ENCODE data around the gene RTP1. TPM values are rescaled to one million over a fixed set of nuclear protein-coding genes. Genes with fewer than 3 reads are reported as not detected.

Gene RTP1
- total and polyA plus RNA-seq, 9 of the 15 experiments (the other 6 are each of a cell fraction or from before 2014, with no cell fraction given): not detected

- no peaks in the 10 kb centered on the region; the same call in 1 of the 2 replicates for H3K9me3 ChIP-seq (replicated peaks; ENCODE audit: control insufficient read depth, insufficient read depth, low read depth, low read length)
- BruUV-seq (replicated peaks): no TSS peak
- in situ Hi-C loops (cut with MboI) (no loop called here), intact Hi-C loops (cut with micrococcal nuclease) (no loop called here)
- DNase-seq (ENCODE audit: extremely low read depth in 1 of 4, low spot score in 3 of 4) (no peak), FAIRE-seq (no peak), ATAC-seq (no peak)
- H3K36me3 ChIP-seq (ENCODE audit: control insufficient read depth, insufficient read depth, low read length): no peaks in the 10 kb centered on the region
- H3K27ac ChIP-seq (ENCODE audit: extremely low read depth, low read depth, low read length): no peak overlapping the region
- H3K27me3 ChIP-seq (ENCODE audit: control insufficient read depth in 2 of 2, insufficient read depth in 2 of 2, low read length in 2 of 2): peaks cover 7 to 13% of the 10 kb centered on the region in 2 experiments; a peak in 3 of 5 replicates
- H3K4me2 ChIP-seq (ENCODE audit: insufficient read depth, low read length): no peak overlapping the region
- peaks cover 0 to 7% of the 10 kb centered on the region in 2 experiments; a peak in 2 of 5 replicates for H3K4me1 ChIP-seq (replicated peaks in 1 of 2; ENCODE audit: control insufficient read depth in 2 of 2, insufficient read depth in 2 of 2, low read length in 2 of 2)
- no peaks in the 10 kb centered on the region for H3K9me1 ChIP-seq (ENCODE audit: control insufficient read depth, insufficient read depth, low read length)
- no peak overlapping the region for H3K4me3 ChIP-seq
- ChIA-PET POLR2A (no interaction called here), CTCF (ENCODE audit: low intra/inter-chr PET ratio) (no interaction called here)
- H2AFZ ChIP-seq (ENCODE audit: low read depth, low read length): no peak overlapping the region
- no peaks in the 10 kb centered on the region for H3K79me2 ChIP-seq (ENCODE audit: control insufficient read depth, insufficient read depth, low read length)
- H3K9ac ChIP-seq (ENCODE audit: insufficient read depth in 1 of 2, low read depth in 2 of 2, low read length in 2 of 2): no peak overlapping the region
- 6% methylated on average over 3 of the region's 3 CpGs for WGBS (ENCODE audit: insufficient coverage, low coverage, missing lambda C conversion rate)
- no peaks in the 10 kb centered on the region for H4K20me1 ChIP-seq (replicated peaks; ENCODE audit: control insufficient read depth, insufficient read depth, low read length)
- TF ChIP-seq BRD9 (IDR thresholded peaks at IDR 0.05; ENCODE audit: low read depth, partially characterized antibody): no peak
- no peak for TF ChIP-seq MAZ (CRISPR knock-in tag; conservative IDR thresholded peaks at IDR 0.05 in 1 of 2, IDR thresholded peaks at IDR 0.05 in 1 of 2)
- TF ChIP-seq, protein P1, sequence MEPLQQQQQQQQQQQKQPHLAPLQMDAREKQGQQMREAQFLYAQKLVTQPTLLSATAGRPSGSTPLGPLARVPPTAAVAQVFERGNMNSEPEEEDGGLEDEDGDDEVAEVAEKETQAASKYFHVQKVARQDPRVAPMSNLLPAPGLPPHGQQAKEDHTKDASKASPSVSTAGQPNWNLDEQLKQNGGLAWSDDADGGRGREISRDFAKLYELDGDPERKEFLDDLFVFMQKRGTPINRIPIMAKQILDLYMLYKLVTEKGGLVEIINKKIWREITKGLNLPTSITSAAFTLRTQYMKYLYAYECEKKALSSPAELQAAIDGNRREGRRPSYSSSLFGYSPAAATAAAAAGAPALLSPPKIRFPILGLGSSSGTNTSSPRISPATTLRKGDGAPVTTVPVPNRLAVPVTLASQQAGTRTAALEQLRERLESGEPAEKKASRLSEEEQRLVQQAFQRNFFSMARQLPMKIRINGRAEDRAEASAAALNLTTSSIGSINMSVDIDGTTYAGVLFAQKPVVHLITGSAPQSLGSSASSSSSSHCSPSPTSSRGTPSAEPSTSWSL (CRISPR knock-in tag; IDR thresholded peaks at IDR 0.05; ENCODE audit: borderline replicate concordance): no peak
- no peak for TF ChIP-seq DACH1 (IDR thresholded peaks at IDR 0.05; ENCODE audit: partially characterized antibody)
- no peak for TF ChIP-seq CREBBP (IDR thresholded peaks at IDR 0.05; ENCODE audit: low read depth, low read length)
- no peak for TF ChIP-seq ILK (tag; IDR thresholded peaks at IDR 0.05; ENCODE audit: borderline replicate concordance, low read depth)
- no peak for TF ChIP-seq SIN3A (IDR thresholded peaks at IDR 0.05; ENCODE audit: borderline replicate concordance in 2 of 2, control insufficient read depth in 1 of 2, low read depth in 2 of 2, low read length in 2 of 2)
- TF ChIP-seq, protein P2, sequence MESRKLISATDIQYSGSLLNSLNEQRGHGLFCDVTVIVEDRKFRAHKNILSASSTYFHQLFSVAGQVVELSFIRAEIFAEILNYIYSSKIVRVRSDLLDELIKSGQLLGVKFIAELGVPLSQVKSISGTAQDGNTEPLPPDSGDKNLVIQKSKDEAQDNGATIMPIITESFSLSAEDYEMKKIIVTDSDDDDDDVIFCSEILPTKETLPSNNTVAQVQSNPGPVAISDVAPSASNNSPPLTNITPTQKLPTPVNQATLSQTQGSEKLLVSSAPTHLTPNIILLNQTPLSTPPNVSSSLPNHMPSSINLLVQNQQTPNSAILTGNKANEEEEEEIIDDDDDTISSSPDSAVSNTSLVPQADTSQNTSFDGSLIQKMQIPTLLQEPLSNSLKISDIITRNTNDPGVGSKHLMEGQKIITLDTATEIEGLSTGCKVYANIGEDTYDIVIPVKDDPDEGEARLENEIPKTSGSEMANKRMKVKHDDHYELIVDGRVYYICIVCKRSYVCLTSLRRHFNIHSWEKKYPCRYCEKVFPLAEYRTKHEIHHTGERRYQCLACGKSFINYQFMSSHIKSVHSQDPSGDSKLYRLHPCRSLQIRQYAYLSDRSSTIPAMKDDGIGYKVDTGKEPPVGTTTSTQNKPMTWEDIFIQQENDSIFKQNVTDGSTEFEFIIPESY (CRISPR knock-in tag; IDR thresholded peaks at IDR 0.05): no peak
- no peak for TF ChIP-seq FOS (IDR thresholded peaks at IDR 0.05; ENCODE audit: extremely low read depth, insufficient read length)
- TF ChIP-seq XRCC4 (IDR thresholded peaks at IDR 0.05; ENCODE audit: extremely low read depth, insufficient read depth, insufficient read length): no peak
- no peak for TF ChIP-seq ZFP36 (IDR thresholded peaks at IDR 0.05; ENCODE audit: low read depth, low read length, partially characterized antibody)
- no peak for TF ChIP-seq ZNF589 (CRISPR knock-in tag; IDR thresholded peaks at IDR 0.05; ENCODE audit: low read depth)
- no peak for TF ChIP-seq ZNF561 (CRISPR knock-in tag; conservative IDR thresholded peaks at IDR 0.05)
- TF ChIP-seq FOXJ3 (CRISPR knock-in tag; IDR thresholded peaks at IDR 0.05): no peak
- TF ChIP-seq LARP7 (IDR thresholded peaks at IDR 0.05): no peak
- TF ChIP-seq DPF2 (IDR thresholded peaks at IDR 0.05): no peak
- TF ChIP-seq, protein P3, sequence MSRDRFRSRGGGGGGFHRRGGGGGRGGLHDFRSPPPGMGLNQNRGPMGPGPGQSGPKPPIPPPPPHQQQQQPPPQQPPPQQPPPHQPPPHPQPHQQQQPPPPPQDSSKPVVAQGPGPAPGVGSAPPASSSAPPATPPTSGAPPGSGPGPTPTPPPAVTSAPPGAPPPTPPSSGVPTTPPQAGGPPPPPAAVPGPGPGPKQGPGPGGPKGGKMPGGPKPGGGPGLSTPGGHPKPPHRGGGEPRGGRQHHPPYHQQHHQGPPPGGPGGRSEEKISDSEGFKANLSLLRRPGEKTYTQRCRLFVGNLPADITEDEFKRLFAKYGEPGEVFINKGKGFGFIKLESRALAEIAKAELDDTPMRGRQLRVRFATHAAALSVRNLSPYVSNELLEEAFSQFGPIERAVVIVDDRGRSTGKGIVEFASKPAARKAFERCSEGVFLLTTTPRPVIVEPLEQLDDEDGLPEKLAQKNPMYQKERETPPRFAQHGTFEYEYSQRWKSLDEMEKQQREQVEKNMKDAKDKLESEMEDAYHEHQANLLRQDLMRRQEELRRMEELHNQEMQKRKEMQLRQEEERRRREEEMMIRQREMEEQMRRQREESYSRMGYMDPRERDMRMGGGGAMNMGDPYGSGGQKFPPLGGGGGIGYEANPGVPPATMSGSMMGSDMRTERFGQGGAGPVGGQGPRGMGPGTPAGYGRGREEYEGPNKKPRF (IDR thresholded peaks at IDR 0.05; ENCODE audit: low read depth, low read length): no peak
- TF ChIP-seq STAT5A (IDR thresholded peaks at IDR 0.05; ENCODE audit: borderline replicate concordance, low read length): no peak
- TF ChIP-seq HNRNPH1 (optimal IDR thresholded peaks at IDR 0.05; ENCODE audit: low read depth, low read length): no peak
Observed at GRCh38 chr3:187212196-187212545, 14.9 kb downstream of the RTP1 start.
